ENCODE results near the gene AQR.
"Not testable (repeated sequence)": the region's sequence is repeated elsewhere in the genome, so short reads cannot be mapped to it uniquely, and the experiment has no call there.

AQR gene

GRCh38 chr15:34951993-34952392 is 17.5 kb downstream of the AQR start:
- no peak for DNase-seq (ENCODE audit: extremely low spot score)
- TF ChIP-seq SUZ12 (IDR thresholded peaks at IDR 0.05) (no peak), HDGF (IDR thresholded peaks at IDR 0.05; ENCODE audit: borderline replicate concordance) (no peak), NFRKB (IDR thresholded peaks at IDR 0.05) (no peak), ARNT (IDR thresholded peaks at IDR 0.05) (no peak), FOXK2 (IDR thresholded peaks at IDR 0.05) (no peak), L3MBTL2 (conservative IDR thresholded peaks at IDR 0.05) (no peak)
- TF ChIP-seq, protein P1, sequence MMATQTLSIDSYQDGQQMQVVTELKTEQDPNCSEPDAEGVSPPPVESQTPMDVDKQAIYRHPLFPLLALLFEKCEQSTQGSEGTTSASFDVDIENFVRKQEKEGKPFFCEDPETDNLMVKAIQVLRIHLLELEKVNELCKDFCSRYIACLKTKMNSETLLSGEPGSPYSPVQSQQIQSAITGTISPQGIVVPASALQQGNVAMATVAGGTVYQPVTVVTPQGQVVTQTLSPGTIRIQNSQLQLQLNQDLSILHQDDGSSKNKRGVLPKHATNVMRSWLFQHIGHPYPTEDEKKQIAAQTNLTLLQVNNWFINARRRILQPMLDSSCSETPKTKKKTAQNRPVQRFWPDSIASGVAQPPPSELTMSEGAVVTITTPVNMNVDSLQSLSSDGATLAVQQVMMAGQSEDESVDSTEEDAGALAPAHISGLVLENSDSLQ (IDR thresholded peaks at IDR 0.05) = no peak
- ChIA-PET POLR2A (interaction anchor here (1.6 kb wide), 1 partner anchor 18 kb away, joined by 5 read pairs; the partner anchor contains the start of gene AQR), CTCF (no interaction called here)

- no peak for TF ChIP-seq NFRKB (IDR thresholded peaks at IDR 0.05)
- TF ChIP-seq, protein P1 (IDR thresholded peaks at IDR 0.05) = no peak
- no peak for TF ChIP-seq TARDBP (IDR thresholded peaks at IDR 0.05)
- TF ChIP-seq ELF4 (IDR thresholded peaks at IDR 0.05) = no peak
- TF ChIP-seq FOXM1 (IDR thresholded peaks at IDR 0.05; ENCODE audit: borderline replicate concordance) = no peak
- TF ChIP-seq CTBP1 (IDR thresholded peaks at IDR 0.05; ENCODE audit: borderline replicate concordance) = no peak
- TF ChIP-seq FOXA1 (IDR thresholded peaks at IDR 0.05) = no peak
- no peak for TF ChIP-seq FOXK2 (IDR thresholded peaks at IDR 0.05)
- TF ChIP-seq L3MBTL2 (conservative IDR thresholded peaks at IDR 0.05) = no peak
- TF ChIP-seq SUZ12 (IDR thresholded peaks at IDR 0.05) = no peak
- TF ChIP-seq HDGF (IDR thresholded peaks at IDR 0.05; ENCODE audit: borderline replicate concordance) = no peak
- TF ChIP-seq ZNF384 (IDR thresholded peaks at IDR 0.05) = no peak
- no peak for TF ChIP-seq BHLHE40 (IDR thresholded peaks at IDR 0.05; ENCODE audit: borderline replicate concordance)
- TF ChIP-seq SP1 (IDR thresholded peaks at IDR 0.05) = no peak
- TF ChIP-seq ARNT (IDR thresholded peaks at IDR 0.05) = no peak
- TF ChIP-seq LEF1 (IDR thresholded peaks at IDR 0.05; ENCODE audit: borderline replicate concordance) = no peak
- CTCF ChIA-PET = no interaction called here
- DNase-seq (ENCODE audit: extremely low spot score) = no peak
- POLR2A ChIA-PET = interaction anchor here (1.7 kb wide), 1 partner anchor 25 kb away, joined by 5 read pairs; the partner anchor contains the start of gene AQR
These were observed 24.6 kb downstream of the AQR start for GRCh38 chr15:34944936-34945335.

DNA sequence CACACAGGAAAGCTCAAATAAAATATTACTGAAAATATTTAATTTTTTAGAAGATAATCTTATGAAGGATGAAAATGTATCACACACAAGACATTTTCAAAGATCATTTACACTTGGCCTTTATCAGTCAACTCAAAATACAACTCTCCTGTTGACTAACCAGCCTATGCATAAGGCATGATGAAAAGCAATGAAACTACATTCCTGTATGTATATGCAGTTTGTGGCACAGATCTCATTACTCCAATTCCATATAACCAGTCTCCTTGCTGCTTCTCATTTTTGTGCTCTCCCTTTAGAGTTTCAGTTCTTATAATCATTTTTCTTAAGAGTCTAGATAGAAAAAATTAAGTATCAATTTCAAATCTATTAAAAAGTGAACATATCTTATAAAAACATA is 25.8 kb downstream of the AQR start:
- POLR2A ChIA-PET = no interaction called here
- no peak for TF ChIP-seq ELF4 (IDR thresholded peaks at IDR 0.05)
- no peak for DNase-seq (ENCODE audit: extremely low spot score)
- CTCF ChIA-PET = no interaction called here

- DNase-seq (ENCODE audit: extremely low spot score); CTCF ChIA-PET; POLR2A ChIA-PET: not testable (repeated sequence)
These were observed 26.3 kb downstream of the AQR start for GRCh38 chr15:34943264-34943663.

GRCh38 chr15:34942363-34942762 is 27.2 kb downstream of the AQR start:
- POLR2A ChIA-PET = no interaction called here
- TF ChIP-seq BHLHE40 (IDR thresholded peaks at IDR 0.05; ENCODE audit: borderline replicate concordance) = no peak
- no peak for TF ChIP-seq ARNT (IDR thresholded peaks at IDR 0.05)
- no peak for TF ChIP-seq L3MBTL2 (conservative IDR thresholded peaks at IDR 0.05)
- TF ChIP-seq NFRKB (IDR thresholded peaks at IDR 0.05) = no peak
- no peak for TF ChIP-seq ZNF384 (IDR thresholded peaks at IDR 0.05)
- no peak for TF ChIP-seq HDGF (IDR thresholded peaks at IDR 0.05; ENCODE audit: borderline replicate concordance)
- TF ChIP-seq SUZ12 (IDR thresholded peaks at IDR 0.05) = no peak
- no peak for TF ChIP-seq FOXM1 (IDR thresholded peaks at IDR 0.05; ENCODE audit: borderline replicate concordance)
- no peak for TF ChIP-seq FOXA1 (IDR thresholded peaks at IDR 0.05)
- no peak for TF ChIP-seq CTBP1 (IDR thresholded peaks at IDR 0.05; ENCODE audit: borderline replicate concordance)
- TF ChIP-seq FOXK2 (IDR thresholded peaks at IDR 0.05) = no peak
- no peak for TF ChIP-seq SP1 (IDR thresholded peaks at IDR 0.05)
- TF ChIP-seq, protein P1 (IDR thresholded peaks at IDR 0.05) = no peak
- no peak for TF ChIP-seq LEF1 (IDR thresholded peaks at IDR 0.05; ENCODE audit: borderline replicate concordance)
- no peak for TF ChIP-seq ELF4 (IDR thresholded peaks at IDR 0.05)
- TF ChIP-seq TARDBP (IDR thresholded peaks at IDR 0.05) = no peak
- CTCF ChIA-PET = no interaction called here
- DNase-seq (ENCODE audit: extremely low spot score) = no peak

DNA sequence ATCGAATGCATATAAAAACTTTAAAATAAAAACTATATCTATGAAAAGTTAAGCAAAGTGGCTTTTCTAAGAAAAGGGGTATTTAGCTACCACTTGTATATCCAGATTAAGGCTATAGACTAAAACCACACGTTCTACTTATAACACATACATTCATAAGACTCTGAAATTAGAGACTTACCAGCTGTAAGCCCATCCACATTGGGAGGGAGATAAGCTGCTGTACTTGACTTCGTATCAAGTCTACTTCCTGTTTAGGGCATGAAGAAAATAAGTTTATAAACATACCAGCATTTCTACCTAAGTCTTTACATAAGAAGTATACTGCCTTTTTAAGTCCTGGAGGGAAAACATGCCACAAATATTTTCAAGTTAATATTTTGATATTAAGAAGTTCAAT is 27.7 kb downstream of the AQR start:
- CTCF ChIA-PET = no interaction called here
- TF ChIP-seq FOXM1 (IDR thresholded peaks at IDR 0.05; ENCODE audit: borderline replicate concordance) (no peak), ARNT (IDR thresholded peaks at IDR 0.05) (no peak), FOXA1 (IDR thresholded peaks at IDR 0.05) (no peak), L3MBTL2 (conservative IDR thresholded peaks at IDR 0.05) (no peak), LEF1 (IDR thresholded peaks at IDR 0.05; ENCODE audit: borderline replicate concordance) (no peak), TARDBP (IDR thresholded peaks at IDR 0.05) (no peak), NFRKB (IDR thresholded peaks at IDR 0.05) (no peak), CTBP1 (IDR thresholded peaks at IDR 0.05; ENCODE audit: borderline replicate concordance) (no peak), ZNF384 (IDR thresholded peaks at IDR 0.05) (no peak), SP1 (IDR thresholded peaks at IDR 0.05) (no peak), ELF4 (IDR thresholded peaks at IDR 0.05) (no peak)
- TF ChIP-seq, protein P1 (IDR thresholded peaks at IDR 0.05) = no peak
- POLR2A ChIA-PET = no interaction called here
- no peak for DNase-seq (ENCODE audit: extremely low spot score)
